ENCODE results near the gene CENPP.

- TF ChIP-seq CTCF (conservative IDR thresholded peaks at IDR 0.05 in 1 of 2, IDR thresholded peaks at IDR 0.05 in 1 of 2; ENCODE audit: extremely low read depth in 1 of 2, insufficient read depth in 1 of 2, low read depth in 1 of 2, low read length in 2 of 2), result no peak
- TF ChIP-seq EZH2 (IDR thresholded peaks at IDR 0.05; ENCODE audit: borderline replicate concordance, low read length), result no peak
These were observed 874 bp upstream of the CENPP start for GRCh38 chr9:92324889-92325268.
